Activated CD8-positive, alpha-beta memory T cell treated with anti-CD3 and anti-CD28 coated beads, Interleukin-2, amount 10 ng/mL, durations not matched to agents 7 days and 5 days (primary cell): Measurements from ENCODE around the gene MAPK9. TPM values are rescaled to one million over a fixed set of nuclear protein-coding genes. Genes with fewer than 3 reads are reported as not detected.

Experiments
- ATAC-seq: fragments of 150-1000 bp; cut with Tn5 transposase; one replicate; pipeline ENCODE4 v1.10.0; 2021; ENCODE audit warnings: moderate library complexity
- CTCF ChIA-PET: fragments of 350-600 bp; sonication (Branson Sonifier 250); formaldehyde crosslinking; loops from one replicate; lab custom pipeline; 2021; ENCODE audit warnings: antibody characterized with exemption; lab: Charles Lee
- DNase-seq: peaks from one replicate; pipeline ENCODE4 v3.0.0-alpha.2; 2020
- H3K27ac Mint-ChIP-seq: one replicate; pipeline ENCODE4 v1.8.0; 2021; ENCODE audit warnings: mild to moderate bottlenecking, mixed read lengths
- H3K27me3 Mint-ChIP-seq: one replicate; pipeline ENCODE4 v1.8.0; 2021; ENCODE audit warnings: mixed read lengths
- H3K36me3 Mint-ChIP-seq: one replicate; pipeline ENCODE4 v1.8.0; 2021; ENCODE audit warnings: mild to moderate bottlenecking, mixed read lengths
- H3K4me1 Mint-ChIP-seq: one replicate; pipeline ENCODE4 v1.8.0; 2021; ENCODE audit warnings: mixed read lengths
- H3K4me3 Mint-ChIP-seq: one replicate; pipeline ENCODE4 v1.8.0; 2021; ENCODE audit warnings: mild to moderate bottlenecking, moderate library complexity, mixed read lengths
- H3K9me3 Mint-ChIP-seq: one replicate; pipeline ENCODE4 v1.8.0; 2022; ENCODE audit warnings: low read depth, mixed read lengths
- total RNA-seq, 2 experiments: library from RNA; stranded (reverse); gene quantifications; one replicate each; pipeline ENCODE4 v1.2.3, GENCODE V29; 2021

Gene MAPK9
- total RNA-seq, 2 experiments from 2014 or later, result 40.9 to 44.4 TPM

DNA sequence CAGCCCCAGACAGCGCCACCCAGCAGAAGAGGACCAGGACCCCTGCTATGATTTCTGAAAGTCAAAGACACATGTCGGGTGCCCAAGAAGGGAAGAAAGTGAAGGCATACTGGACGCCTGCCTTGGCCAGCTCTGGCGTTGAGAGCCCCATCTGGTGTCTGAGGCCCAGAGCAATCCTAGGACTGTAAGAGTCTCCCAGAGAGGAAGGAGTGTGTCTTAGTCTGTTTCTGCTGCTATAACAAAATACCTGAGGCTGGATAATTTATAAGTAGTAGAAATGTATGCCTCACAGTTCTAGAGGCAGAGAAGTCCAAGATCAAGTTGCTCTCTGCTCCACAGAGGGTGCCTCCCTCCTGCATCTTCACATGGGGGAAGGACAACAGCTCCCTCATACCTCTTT, 93.7 kb downstream of the MAPK9 start:
- no peaks in the 10 kb centered on the region for H3K4me1 Mint-ChIP-seq
- CTCF ChIA-PET, result no interaction called here
- no peaks in the 10 kb centered on the region for H3K9me3 Mint-ChIP-seq
- no peak for DNase-seq
- H3K27me3 Mint-ChIP-seq, result no peaks in the 10 kb centered on the region
- H3K27ac Mint-ChIP-seq, result no peak overlapping the region
- ATAC-seq, result no peak
- H3K4me3 Mint-ChIP-seq, result no peak overlapping the region
- H3K36me3 Mint-ChIP-seq, result no peaks in the 10 kb centered on the region

DNA sequence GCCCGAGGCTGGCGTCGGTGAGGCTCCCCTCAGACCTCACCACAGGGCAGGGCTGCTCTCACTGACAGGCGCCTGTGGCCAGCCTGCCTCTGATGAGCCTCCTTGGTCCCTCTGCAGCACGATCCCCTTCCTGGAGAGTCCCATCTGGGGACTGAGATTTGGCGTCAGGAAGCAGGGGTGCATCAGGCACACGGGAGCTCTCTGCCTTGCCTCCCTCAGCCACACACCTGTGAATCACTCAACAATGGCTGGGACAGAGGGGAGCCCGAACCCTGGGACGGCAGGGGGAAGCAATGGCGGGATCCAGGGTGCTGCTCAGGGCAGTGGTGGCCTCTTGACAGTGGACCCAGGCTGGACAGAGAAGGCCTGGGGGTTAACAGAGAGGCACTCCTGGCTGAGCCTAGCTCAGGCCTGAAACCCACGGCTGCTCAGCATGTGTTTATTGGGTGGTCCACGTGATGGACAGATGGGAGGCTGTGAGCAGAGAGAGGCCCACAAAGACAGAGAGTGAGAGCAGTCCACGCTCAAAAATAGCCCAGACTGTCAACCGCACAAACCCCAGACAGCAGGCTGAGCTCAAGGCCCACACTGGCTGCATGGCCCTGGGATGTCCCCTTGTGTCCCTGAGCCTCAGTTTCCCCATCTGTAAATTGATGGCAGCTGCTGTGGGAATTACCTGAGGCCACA, 94.7 kb downstream of the MAPK9 start:
- no peaks in the 10 kb centered on the region for H3K9me3 Mint-ChIP-seq
- DNase-seq (no peak), ATAC-seq (no peak)
- H3K27ac Mint-ChIP-seq, result no peak overlapping the region
- no peaks in the 10 kb centered on the region for H3K36me3 Mint-ChIP-seq
- no peak overlapping the region for H3K4me3 Mint-ChIP-seq
- H3K27me3 Mint-ChIP-seq, result no peaks in the 10 kb centered on the region
- CTCF ChIA-PET, result no interaction called here
- no peaks in the 10 kb centered on the region for H3K4me1 Mint-ChIP-seq

DNA sequence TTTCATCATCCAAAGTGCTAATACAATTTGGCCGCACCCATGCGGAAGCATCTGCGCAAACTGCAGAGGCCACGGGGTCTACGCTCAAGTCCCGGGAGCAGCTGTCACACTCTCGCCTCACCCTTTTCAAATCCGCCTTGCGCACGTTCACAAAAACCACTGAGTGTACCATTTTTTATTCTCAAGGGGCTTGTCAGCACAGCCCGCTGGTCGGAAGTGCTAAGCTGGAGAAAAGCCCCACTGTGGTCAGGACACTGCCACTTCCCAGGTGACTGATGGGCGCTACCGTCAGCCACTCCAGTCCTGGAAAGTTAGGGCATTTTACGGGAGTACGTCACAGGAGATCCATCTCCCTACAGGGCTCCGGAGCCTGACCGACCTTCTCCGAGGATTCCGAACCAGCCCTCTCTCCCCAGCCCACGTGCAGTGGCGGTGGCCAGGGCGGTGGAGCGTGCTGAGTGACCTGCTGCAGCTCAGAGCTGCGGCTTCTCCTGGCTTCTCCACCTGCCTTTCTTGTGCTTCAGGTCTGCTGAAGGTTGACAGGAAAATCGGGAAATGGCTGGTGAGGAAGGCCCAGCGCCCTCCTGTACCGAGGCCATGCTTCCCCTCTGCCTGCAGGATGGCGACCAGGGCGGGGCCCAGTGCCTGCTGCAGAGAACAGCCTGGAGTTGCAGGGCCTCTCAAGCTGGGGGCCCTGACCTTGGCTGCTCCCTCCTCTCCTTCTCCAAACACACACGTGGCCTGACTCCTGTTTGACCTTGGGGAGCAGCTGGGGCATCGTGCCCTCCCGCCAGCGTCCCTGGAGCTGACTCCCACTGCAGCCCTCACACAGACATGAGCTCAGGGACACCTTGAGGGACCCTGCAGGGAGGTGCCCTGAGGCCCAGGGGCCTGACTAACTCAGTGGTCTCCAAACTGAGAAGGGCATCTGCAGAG, 97.2 kb downstream of the MAPK9 start:
- no peaks in the 10 kb centered on the region for H3K27me3 Mint-ChIP-seq
- no peak overlapping the region for H3K4me3 Mint-ChIP-seq
- H3K36me3 Mint-ChIP-seq, result no peaks in the 10 kb centered on the region
- CTCF ChIA-PET, result no interaction called here
- H3K27ac Mint-ChIP-seq, result no peak overlapping the region
- ATAC-seq (no peak), DNase-seq (peak; percentile 36)
- no peaks in the 10 kb centered on the region for H3K9me3 Mint-ChIP-seq
- H3K4me1 Mint-ChIP-seq, result no peaks in the 10 kb centered on the region

DNA sequence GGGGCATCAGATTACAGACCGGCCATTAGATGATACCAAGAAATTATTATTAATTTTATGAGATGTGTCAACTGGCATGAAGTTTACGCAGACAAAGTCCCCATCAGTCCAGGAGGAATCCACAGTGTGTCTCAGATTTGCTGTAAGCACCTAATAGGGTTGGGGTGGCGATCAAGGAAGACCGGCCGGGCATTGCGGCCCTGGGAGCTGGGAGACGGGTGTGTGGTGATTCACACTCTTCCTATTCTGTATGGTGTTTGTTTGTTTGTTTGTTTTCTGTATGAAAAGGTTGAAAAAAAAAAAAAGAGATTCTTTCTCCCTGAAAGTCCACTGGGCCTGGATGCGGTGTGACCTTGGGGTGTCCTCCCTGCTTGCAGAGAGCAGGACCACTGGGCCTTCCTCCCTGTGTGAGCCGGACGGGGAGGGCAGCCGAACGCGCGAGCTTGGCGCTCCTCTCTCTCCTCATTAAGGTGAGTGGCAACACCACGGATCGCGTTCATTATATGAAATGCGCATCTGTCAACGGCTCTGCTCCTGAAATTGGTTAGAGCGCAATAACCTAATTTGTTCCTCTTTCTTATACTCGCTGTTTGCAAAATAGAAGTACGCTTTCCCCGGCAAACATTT, 98.0 kb downstream of the MAPK9 start:
- CTCF ChIA-PET, result no interaction called here
- Mint-ChIP-seq H3K36me3 (peaks cover 1% of the 10 kb centered on the region), H3K9me3 (peaks cover 3% of the 10 kb centered on the region), H3K4me1 (no peaks in the 10 kb centered on the region), H3K27me3 (peaks cover 5% of the 10 kb centered on the region), H3K27ac (no peak overlapping the region), H3K4me3 (no peak overlapping the region)
- DNase-seq (no peak), ATAC-seq (no peak)

DNA sequence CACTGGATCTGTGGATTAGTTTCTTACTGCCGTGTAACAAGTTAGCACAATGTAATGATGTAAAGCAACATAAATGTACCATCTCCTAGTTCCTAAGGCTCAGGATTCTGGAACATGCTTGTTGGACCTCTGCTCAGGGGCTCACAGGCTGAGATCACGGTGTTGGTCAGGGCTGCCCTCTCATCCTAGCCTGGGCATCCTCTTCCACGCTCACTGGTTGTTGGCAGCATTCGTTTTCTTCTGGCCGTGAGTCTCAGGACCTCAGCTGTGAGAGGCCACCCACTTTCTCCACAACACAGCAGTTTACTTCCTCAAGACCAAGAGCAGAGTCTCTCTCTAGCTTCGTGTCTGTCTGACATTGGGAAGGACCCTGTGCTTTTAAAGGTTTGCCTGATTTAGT, 100.2 kb downstream of the MAPK9 start:
- H3K4me3 Mint-ChIP-seq, result no peak overlapping the region
- H3K4me1 Mint-ChIP-seq, result no peaks in the 10 kb centered on the region
- no peak overlapping the region for H3K27ac Mint-ChIP-seq
- peaks cover 13% of the 10 kb centered on the region for H3K27me3 Mint-ChIP-seq
- CTCF ChIA-PET, result no interaction called here
- H3K36me3 Mint-ChIP-seq, result peaks cover 1% of the 10 kb centered on the region
- H3K9me3 Mint-ChIP-seq, result peaks cover 3% of the 10 kb centered on the region
- ATAC-seq (no peak), DNase-seq (peak; percentile 30)

DNA sequence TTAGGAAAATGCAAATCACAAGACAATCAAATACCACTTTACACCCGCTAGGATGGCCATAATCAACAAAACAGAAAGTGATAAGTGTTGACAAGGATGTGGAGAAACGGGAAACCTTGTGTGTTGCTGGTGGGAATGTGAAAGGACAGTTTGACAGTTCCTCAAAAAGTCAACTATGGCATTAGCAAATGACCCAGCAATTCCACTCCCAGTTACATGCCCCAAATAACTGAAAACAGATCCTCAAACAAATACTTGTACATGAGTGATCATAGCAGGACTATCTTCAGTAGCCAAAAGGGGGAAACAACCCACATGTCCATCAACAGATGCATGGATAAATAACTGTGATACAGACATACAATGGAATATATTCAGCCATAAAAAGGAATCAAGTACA, 104.1 kb downstream of the MAPK9 start:
- Mint-ChIP-seq H3K4me3 (no peak overlapping the region), H3K27ac (no peak overlapping the region), H3K9me3 (peaks cover 3% of the 10 kb centered on the region), H3K36me3 (peaks cover 1% of the 10 kb centered on the region), H3K4me1 (no peaks in the 10 kb centered on the region), H3K27me3 (peaks cover 13% of the 10 kb centered on the region)
- ATAC-seq (no peak), DNase-seq (no peak)
- CTCF ChIA-PET, result no interaction called here

Other genes with a start within 250 kb of the MAPK9 start
- gene RNF130, start 220.3 kb downstream of the MAPK9 start, total RNA-seq, result 1 to 10 TPM; 4.9 to 5.4 TPM
- gene RASGEF1C, start 82.9 kb downstream of the MAPK9 start, total RNA-seq, result not detected
- gene GFPT2, start 61.3 kb upstream of the MAPK9 start, total RNA-seq, result under 1 TPM; 0.15 to 0.37 TPM
- gene CNOT6, start 202.3 kb upstream of the MAPK9 start, total RNA-seq, result 10 to 100 TPM; 39.7 to 44.4 TPM